GM03348 (cell line): Measurements from ENCODE around the gene APBA1.

Source experiments
- DNase-seq: peaks from one replicate; pipeline ENCODE4 v3.0.0; 2012; ENCODE audit warnings: low spot score

Gene APBA1

GRCh38 chr9:69472101-69472620 lies 200.0 kb downstream of the APBA1 start:
- DNase-seq, result no peak

GRCh38 chr9:69471433-69471832 lies 200.7 kb downstream of the APBA1 start:
- DNase-seq, result no peak

GRCh38 chr9:69470186-69470977 lies 201.8 kb downstream of the APBA1 start:
- no peak for DNase-seq

- no peak for DNase-seq
Observed at GRCh38 chr9:69469136-69469535, 203.0 kb downstream of the APBA1 start.

GRCh38 chr9:69468380-69468779 lies 203.8 kb downstream of the APBA1 start:
- DNase-seq, result no peak

- DNase-seq, result peak; percentile 26
Observed at GRCh38 chr9:69466151-69466550, 206.0 kb downstream of the APBA1 start.

GRCh38 chr9:69465473-69465872 lies 206.7 kb downstream of the APBA1 start:
- DNase-seq, result no peak

- DNase-seq, result no peak
Observed at GRCh38 chr9:69463497-69464068, 208.6 kb downstream of the APBA1 start.

- no peak for DNase-seq
Observed at GRCh38 chr9:69462394-69462793, 209.8 kb downstream of the APBA1 start.

- no peak for DNase-seq
Observed at GRCh38 chr9:69461103-69461887, 210.9 kb downstream of the APBA1 start.

GRCh38 chr9:69460012-69460411 lies 212.2 kb downstream of the APBA1 start:
- no peak for DNase-seq

- no peak for DNase-seq
Observed at GRCh38 chr9:69458176-69458575, 214.0 kb downstream of the APBA1 start.

- no peak for DNase-seq
Observed at GRCh38 chr9:69456201-69456600, 216.0 kb downstream of the APBA1 start.

GRCh38 chr9:69455311-69455710 lies 216.9 kb downstream of the APBA1 start:
- DNase-seq, result no peak

GRCh38 chr9:69454321-69454720 lies 217.8 kb downstream of the APBA1 start:
- DNase-seq, result no peak

GRCh38 chr9:69453746-69454145 lies 218.4 kb downstream of the APBA1 start:
- DNase-seq, result no peak

GRCh38 chr9:69452110-69452782 lies 219.9 kb downstream of the APBA1 start:
- no peak for DNase-seq

- DNase-seq, result no peak
Observed at GRCh38 chr9:69446496-69446895, 225.7 kb downstream of the APBA1 start.

- DNase-seq, result no peak
Observed at GRCh38 chr9:69445251-69445650, 226.9 kb downstream of the APBA1 start.

- no peak for DNase-seq
Observed at GRCh38 chr9:69444791-69445190, 227.4 kb downstream of the APBA1 start.

- peak; percentile 41 for DNase-seq
Observed at GRCh38 chr9:69444021-69444420, 228.2 kb downstream of the APBA1 start.

- DNase-seq, result no peak
Observed at GRCh38 chr9:69443178-69443577, 229.0 kb downstream of the APBA1 start.
